Upper lobe of right lung (tissue), 1 donor: Measurements from ENCODE around the gene ZFP57. TPM values are rescaled to one million over a fixed set of nuclear protein-coding genes. Genes with fewer than 3 reads are reported as not detected.
A peak's percentile ranks its signal among the peaks of the same experiment; 100 is the strongest.

Source experiments
- ATAC-seq: fragments of 200-7000 bp; cut with Tn5 transposase; one replicate; pipeline ENCODE4 v1.9.1; 2020; ENCODE audit warnings: mild to moderate bottlenecking, moderate library complexity
- DNase-seq: peaks from one replicate; pipeline ENCODE4 v3.0.0-alpha.2; 2020
- H3K27ac ChIP-seq: fragments of 200-600 bp; one replicate; pipeline ENCODE4 v1.8.0; 2022
- H3K27me3 ChIP-seq: fragments of 200-600 bp; one replicate; pipeline ENCODE4 v1.8.0; 2022; ENCODE audit warnings: mild to moderate bottlenecking
- H3K36me3 ChIP-seq: fragments of 200-600 bp; one replicate; pipeline ENCODE4 v1.8.0; 2022
- H3K4me1 ChIP-seq: fragments of 200-600 bp; one replicate; pipeline ENCODE4 v1.8.0; 2022
- H3K4me3 ChIP-seq: fragments of 200-600 bp; one replicate; pipeline ENCODE4 v1.8.0; 2022; ENCODE audit warnings: mild to moderate bottlenecking
- H3K9me3 ChIP-seq: fragments of 200-600 bp; one replicate; pipeline ENCODE4 v1.8.0; 2022
- CTCF ChIP-seq: fragments of 200-600 bp; IDR thresholded peaks from one replicate; pipeline ENCODE4 v1.8.0; 2022; ENCODE audit warnings: antibody characterized with exemption
- intact Hi-C: fragments of 100-400 bp; cut with DNase I; formaldehyde crosslinking; loops from one replicate; pipeline ENCODE4 v1.11.0; 2022
- total RNA-seq: library from RNA; stranded (reverse); fragmentation: NEBNext Ultra II Directional; extraction: Animal tissue kit (Norgen Biotek cat#: 25700); gene quantifications from one replicate; pipeline ENCODE4 v1.2.1, GENCODE V29; 2021
- donor health status: DM: no; HTN: yes; CAD: no; lungs with severe emphysema.

The ZFP57 gene
- total RNA-seq, 1 donor from 2014 or later = not detected

GRCh38 chr6:29651413-29652197, 29.3 kb downstream of the ZFP57 start:
- H3K4me1 ChIP-seq = peaks cover 4% of the 10 kb centered on the region
- no peaks in the 10 kb centered on the region for H3K36me3 ChIP-seq
- ATAC-seq (peak; percentile 13), DNase-seq (no peak)
- H3K27ac ChIP-seq = no peak overlapping the region
- intact Hi-C loops = no loop called here
- H3K27me3 ChIP-seq = peaks cover 4% of the 10 kb centered on the region
- no peak overlapping the region for H3K4me3 ChIP-seq
- no peaks in the 10 kb centered on the region for H3K9me3 ChIP-seq
- peak; percentile 63 for TF ChIP-seq CTCF

- DNase-seq (peak; percentile 97), ATAC-seq (peak; percentile 97)
- peaks cover 4% of the 10 kb centered on the region for H3K4me1 ChIP-seq
- H3K36me3 ChIP-seq = no peaks in the 10 kb centered on the region
- H3K27ac ChIP-seq = peak overlapping the region; percentile 92
- peak overlapping the region; percentile 53 for H3K4me3 ChIP-seq
- TF ChIP-seq CTCF = peak; percentile 94
- intact Hi-C loops = no loop called here
- H3K27me3 ChIP-seq = peaks cover 4% of the 10 kb centered on the region
- no peaks in the 10 kb centered on the region for H3K9me3 ChIP-seq
Observed at GRCh38 chr6:29649701-29650673, 31.0 kb downstream of the ZFP57 start.

DNA sequence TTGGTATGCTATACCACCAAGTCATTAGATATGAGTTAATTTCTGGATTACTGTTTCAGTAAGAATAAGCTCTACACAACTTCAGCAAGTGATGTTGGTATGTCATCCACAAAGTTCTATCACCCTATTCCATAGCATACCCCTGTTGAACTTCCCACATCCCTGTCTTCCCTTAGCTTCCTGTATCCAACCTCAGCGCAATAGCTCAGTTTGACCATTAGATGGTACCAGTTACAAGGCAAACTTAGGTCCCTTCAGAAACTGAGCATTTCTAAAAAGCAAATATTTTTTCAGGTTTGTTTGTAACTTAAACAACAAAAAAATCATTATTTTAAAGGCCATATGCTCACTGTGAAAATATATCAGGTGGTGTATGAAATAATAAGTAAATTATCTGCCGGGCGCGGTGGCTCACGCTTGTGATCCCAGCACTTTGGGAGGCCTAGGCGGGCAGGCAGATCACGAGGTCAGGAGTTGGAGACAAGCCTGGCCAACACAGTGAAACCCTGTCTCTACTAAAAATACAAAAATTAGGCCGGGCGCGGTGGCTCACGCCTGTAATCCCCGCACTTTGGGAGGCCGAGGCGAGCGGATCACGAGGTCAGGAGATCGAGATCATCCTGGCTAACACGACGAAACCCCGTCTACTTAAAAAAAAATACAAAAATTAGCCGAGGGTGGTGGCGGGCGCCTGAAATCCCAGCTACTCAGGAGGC, 32.9 kb downstream of the ZFP57 start:
- DNase-seq = no peak
- no peak overlapping the region for H3K4me3 ChIP-seq

DNA sequence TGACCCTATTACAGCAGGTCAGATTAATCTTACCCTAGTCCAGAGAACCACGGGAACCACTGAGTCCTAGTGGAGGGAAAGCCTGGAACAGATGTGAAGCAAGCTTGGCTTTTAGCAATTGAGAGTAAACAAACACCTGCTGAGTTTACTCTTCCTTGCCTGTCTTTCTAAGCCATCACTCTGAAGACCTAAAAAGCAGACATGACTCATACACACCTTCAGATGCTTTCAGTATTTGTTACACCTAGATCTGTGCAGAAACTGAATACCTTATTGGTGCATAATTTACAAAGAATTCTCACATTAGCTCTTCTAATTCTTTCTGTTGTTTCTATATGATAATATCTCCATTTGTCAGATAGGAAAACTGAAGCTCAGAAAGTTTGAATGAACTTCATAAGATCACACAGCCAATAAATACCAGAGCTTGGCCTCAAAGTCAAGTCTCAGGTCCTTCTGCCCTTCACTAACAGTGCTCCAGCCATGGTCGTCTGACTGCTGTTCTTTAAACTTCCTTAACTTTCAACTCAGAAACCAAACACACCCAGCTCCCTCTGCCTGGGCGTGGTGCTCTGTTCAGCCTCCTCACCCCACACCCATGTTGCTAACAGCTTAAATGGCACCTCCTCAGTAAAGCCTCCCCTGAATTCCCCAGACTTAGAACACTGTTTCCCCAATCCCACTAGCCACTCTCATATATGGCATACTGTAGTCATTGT, 39.4 kb downstream of the ZFP57 start:
- ATAC-seq (peak; percentile 73), DNase-seq (no peak)
- intact Hi-C loops = no loop called here

More for the DNA sequence above, 32.9 kb downstream of the ZFP57 start:
- TF ChIP-seq CTCF = peak; percentile 51
- no peak overlapping the region for H3K27ac ChIP-seq
- no peaks in the 10 kb centered on the region for H3K27me3 ChIP-seq
- no peak for ATAC-seq
- H3K4me1 ChIP-seq = no peaks in the 10 kb centered on the region
- H3K9me3 ChIP-seq = no peaks in the 10 kb centered on the region
- intact Hi-C loops = no loop called here
- H3K36me3 ChIP-seq = no peaks in the 10 kb centered on the region

More for the DNA sequence above, 39.4 kb downstream of the ZFP57 start:
- Histone ChIP-seq H3K4me3 (no peak overlapping the region), H3K36me3 (no peaks in the 10 kb centered on the region), H3K4me1 (no peaks in the 10 kb centered on the region), H3K9me3 (no peaks in the 10 kb centered on the region), H3K27ac (no peak overlapping the region), H3K27me3 (no peaks in the 10 kb centered on the region)
- no peak for TF ChIP-seq CTCF
